D341Med (cell line): Measurements from ENCODE around the gene CNTNAP3.
"Not testable (repeated sequence)": the region's sequence is repeated elsewhere in the genome, so short reads cannot be mapped to it uniquely, and the experiment has no call there.

Experiments
- DNase-seq: peaks from one replicate; pipeline ENCODE4 v3.0.0; 2012; ENCODE audit warnings: low spot score

The CNTNAP3 gene

DNA sequence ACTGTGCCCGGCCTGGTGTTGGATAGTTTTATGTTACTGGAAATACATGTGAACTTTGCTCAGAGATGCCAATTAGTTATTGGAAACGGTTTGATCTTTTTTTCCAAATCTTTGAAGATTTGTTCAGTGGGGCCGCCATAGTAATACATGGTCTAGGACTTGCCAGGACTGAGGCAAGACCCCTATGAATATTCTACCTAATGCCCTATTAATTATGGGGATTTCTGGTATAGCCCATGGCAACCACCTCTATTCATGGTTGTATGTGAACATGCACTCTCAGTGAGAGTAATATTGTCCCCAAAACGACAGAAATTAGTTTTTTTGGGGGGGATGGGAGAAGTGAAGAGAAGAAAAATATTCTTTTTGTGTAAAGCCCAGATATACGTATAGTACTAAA, 220.3 kb downstream of the CNTNAP3 start:
- DNase-seq = not testable (repeated sequence)

DNA sequence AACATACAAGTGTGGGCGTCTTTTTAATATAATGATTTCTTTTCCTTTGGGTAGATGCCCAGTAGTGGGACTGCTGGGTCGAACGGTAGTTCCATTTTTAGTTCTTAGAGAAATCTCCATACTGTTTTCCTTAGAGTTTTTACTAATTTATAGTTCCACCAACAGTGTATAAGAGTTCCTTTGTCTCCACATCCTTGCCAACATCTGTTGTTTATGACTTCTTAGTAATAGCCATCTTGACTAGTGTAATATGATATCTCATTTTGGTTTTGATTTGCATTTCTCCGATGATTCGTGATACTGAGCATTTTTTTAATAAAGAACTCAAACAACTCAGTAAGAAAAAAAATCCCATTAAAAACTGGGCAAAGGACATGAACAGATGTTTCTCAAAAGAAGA, 225.0 kb downstream of the CNTNAP3 start:
- not testable (repeated sequence) for DNase-seq

DNA sequence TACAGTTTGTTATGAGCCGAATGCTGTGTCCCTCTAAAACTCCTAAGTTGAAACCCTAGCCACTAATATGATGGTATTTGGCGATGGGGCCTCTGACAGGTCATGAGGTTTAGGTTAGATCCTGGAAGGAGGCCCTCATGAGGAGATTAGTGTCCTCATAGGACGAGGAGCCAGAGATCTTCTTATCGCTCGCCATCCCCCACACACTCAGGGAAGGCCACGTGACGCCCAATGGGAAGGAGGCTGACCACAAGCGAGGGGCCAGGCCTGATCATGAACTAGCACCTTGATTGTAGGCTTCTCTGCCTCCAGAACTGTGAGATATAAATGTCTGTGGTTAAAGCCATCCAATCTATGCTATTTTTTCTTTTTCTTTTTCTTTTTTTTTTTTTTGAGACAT, 233.5 kb downstream of the CNTNAP3 start:
- not testable (repeated sequence) for DNase-seq

DNA sequence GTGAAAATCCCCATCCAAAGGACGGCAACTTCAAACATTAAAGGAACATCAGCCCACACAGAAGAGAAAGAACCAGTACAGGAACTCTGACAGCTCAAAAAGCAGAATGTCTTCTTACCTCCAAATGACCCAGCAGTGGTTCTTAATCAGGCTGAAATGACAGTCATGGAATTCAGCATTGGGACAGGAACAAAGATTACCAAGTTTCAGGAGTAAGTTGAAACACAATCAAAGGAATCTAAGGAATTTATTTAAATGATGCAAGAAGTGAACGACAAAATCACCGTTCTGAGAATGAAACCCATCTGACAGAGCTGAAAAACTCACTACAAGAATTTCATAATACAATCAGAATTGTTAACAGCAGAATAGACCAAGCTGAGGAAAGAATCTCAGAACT, 241.1 kb downstream of the CNTNAP3 start:
- DNase-seq = not testable (repeated sequence)

DNA sequence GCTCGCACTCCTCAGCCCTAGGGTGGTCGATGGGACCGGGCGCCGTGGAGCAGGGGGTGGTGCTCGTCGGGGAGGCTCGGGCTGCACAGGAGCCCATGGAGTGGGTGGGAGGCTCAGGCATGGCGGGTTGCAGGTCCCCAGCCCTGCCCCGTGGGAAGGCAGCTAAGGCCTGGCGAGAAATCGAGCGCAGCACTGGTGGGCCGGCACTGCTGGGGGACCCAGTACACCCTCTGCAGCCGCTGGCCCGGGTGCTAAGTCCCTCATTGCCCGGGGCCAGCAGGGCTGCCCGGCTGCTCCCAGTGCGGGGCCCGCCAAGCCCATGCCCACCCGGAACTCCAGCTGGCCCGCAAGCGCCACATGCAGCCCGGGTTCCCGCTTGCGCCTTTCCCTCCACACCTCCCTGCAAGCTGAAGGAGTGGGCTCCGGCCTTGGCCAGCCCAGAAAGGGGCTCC, 245.6 kb downstream of the CNTNAP3 start:
- DNase-seq = not testable (repeated sequence)

DNA sequence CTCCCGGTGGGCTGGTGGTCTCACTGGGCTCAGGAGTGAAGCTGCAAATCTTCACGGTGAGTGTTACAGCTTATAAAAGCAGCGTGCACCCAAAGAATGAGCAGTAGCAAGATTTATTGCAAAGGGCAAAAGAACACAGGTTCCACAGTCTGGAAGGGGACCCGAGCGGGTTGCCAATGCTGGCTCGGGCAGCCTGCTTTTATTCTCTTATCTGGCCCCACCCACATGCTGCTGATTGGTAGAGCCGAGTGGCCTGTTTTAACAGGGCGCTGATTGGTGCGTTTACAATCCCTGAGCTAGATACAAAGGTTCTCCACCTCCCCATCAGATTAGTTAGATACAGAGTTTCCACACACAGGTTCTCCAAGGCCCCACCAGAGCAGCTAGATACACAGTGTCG, 246.2 kb downstream of the CNTNAP3 start:
- not testable (repeated sequence) for DNase-seq

DNA sequence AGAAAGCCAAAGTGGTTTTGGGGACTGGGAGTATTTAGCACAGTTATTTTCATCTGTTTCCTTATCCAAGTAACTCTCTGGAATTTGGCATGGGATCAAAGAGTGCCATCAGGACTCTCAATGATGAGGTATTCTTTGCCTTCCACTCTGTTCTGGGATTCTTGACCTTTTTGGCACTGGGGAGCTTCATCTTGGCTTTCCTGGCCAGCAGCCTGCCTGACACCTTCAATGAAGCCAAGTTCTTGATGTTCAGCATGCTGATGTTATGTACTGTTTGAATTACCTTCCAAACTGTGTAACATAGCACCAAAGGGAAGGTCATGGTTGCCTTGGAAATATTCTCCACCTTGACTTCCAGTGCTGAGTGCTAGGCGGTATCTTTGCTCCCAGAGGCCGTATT, 248.8 kb downstream of the CNTNAP3 start:
- not testable (repeated sequence) for DNase-seq

DNA sequence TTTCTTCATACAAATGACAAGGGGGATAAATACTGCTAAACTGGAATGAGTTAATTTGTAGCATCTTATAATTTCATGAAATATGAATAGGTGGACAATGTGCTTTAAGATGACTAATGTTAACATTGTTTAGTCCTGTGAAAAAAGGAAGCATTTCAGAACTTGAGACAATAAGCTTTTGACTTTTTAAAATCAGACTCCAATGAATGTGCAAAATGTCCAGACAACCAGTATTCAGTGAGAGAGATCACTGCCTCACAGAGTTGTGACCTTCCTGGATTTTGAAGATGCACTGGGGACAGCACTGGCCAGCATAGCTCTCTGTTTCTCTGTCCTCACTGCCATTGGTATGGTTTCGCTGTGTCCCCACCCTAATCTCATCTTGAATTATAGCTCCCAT, 249.7 kb downstream of the CNTNAP3 start:
- not testable (repeated sequence) for DNase-seq

DNA sequence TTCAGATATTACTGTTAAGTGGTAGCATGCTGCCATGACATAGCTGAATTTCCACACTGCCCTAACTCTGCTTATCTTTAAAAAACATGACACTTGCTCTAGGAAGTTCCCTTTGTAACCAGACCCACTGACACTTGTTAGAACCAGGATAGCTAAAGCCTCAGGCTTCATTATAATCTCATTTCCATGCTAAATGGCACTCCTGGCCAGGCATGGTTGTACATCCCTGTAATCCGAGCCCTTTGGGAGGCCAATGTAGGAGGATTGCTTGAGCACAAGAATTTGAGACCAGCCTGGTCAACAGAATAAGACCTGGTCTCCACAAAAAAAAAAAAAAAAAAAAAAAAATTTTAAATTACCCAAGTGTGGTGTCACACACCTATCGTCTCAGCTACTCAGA, 254.1 kb downstream of the CNTNAP3 start:
- DNase-seq = not testable (repeated sequence)

DNA sequence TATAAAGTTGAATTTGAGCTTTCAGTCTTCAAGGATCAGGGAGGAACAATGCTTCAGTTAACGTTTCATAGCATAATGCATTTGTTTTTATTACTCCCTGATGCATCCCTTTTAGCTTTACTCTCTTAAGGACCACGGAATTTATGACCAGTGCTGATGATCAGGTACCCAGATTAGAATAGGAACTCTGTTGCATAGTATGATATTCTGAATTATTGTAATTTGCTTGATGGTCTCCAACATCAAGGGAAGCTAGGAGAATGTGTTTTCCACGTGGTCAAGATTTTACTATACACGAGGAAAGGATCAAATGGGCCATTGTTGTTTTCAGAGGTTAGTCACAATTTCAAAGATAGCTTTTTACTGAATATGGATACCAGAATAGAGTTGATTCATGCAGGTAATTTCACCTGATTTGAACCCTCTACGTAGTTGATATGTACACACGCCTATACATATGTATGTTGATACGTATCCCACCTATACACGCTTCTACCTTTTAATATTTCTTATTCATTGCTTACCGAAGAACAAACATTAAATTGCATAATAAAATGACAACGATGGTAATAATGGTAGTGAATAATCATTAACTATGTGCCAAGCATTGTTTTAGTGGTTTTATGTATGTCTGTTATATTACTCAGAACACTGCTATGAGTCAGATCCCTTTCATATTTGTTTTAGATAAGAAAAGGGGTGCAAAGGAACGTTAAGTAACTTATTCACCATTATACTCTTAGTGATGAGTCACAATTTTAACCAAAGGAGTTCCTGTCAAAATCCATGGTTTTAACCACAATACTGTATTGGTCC, 257.6 kb downstream of the CNTNAP3 start:
- not testable (repeated sequence) for DNase-seq

DNA sequence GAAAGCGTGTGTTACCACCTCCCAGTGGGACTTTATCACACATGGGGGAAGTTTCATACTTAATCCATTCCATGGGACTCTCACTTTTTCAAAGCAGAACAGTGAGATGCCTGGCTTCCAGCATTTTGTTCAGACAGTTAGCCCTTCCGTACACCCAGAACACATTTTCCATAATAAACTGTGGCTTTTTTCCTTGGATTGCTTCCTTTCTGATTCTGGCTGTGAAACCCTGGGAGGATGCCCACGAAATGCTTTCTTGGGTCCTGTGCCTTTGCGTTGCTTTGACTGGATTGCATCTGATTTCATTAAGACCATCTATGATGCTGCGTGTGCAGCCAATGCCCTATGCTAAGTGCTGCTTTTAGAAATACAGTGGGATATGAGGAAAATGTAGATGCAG, 259.1 kb downstream of the CNTNAP3 start:
- not testable (repeated sequence) for DNase-seq

DNA sequence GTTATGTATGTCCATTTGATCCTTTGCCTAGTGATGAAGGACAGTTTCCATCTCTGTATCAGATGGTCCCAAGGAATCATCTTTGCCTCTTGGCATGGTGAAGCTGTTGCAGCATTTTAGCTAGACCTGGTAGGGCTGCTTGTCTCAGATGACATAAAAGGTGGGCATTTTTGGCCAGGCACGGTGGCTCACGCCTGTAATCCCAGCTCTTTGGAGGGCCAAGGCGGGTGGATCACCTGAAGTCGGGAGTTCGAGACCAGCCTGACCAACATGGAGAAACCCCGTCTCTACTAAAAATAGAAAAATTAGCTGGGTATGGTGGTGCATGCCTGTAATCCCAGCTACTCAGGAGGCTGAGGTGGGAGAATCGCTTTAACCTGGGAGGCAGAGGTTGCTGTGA, 259.8 kb downstream of the CNTNAP3 start:
- not testable (repeated sequence) for DNase-seq

DNA sequence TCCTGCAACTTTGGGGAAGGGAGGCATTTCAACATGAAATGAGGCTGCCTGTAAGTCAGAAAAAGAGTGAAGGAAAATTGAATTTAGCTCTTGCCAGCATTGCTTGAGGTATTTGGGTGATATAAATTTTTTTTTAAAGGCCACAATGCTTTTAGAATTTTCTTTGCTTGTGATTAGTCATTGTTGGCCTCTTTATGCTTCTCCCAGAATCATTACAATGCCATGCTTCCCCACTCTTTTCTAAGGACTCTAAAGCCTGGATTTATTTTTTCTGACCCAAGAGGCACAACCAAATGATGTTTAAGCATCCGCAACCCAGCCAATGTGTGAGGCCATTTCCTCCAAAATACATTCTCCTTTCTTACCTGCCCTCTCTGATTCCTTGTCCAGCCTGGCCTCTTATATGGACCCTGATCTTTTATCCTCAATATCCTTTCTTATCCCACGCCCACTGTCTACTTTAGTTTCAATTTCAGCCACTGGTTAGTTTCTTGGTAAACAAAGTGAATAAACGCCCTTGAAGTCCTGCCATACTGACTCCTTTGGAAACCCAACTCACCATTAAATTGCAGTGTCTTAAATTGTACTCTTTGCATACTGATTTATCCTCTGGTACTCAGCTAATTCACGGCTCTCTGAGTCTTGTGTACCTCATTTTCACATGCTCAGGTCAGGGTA, 261.9 kb downstream of the CNTNAP3 start:
- DNase-seq = not testable (repeated sequence)
